Globus pallidus (tissue), 1 donor: ENCODE data around the gene RTN4RL1.
"Not testable (repeated sequence)": the region's sequence is repeated elsewhere in the genome, so short reads cannot be mapped to it uniquely, and the experiment has no call there.

Experiments
- DNase-seq: peaks from one replicate; pipeline ENCODE4 v3.0.0-alpha.2; 2015; ENCODE audit warnings: low spot score

Gene RTN4RL1

DNA sequence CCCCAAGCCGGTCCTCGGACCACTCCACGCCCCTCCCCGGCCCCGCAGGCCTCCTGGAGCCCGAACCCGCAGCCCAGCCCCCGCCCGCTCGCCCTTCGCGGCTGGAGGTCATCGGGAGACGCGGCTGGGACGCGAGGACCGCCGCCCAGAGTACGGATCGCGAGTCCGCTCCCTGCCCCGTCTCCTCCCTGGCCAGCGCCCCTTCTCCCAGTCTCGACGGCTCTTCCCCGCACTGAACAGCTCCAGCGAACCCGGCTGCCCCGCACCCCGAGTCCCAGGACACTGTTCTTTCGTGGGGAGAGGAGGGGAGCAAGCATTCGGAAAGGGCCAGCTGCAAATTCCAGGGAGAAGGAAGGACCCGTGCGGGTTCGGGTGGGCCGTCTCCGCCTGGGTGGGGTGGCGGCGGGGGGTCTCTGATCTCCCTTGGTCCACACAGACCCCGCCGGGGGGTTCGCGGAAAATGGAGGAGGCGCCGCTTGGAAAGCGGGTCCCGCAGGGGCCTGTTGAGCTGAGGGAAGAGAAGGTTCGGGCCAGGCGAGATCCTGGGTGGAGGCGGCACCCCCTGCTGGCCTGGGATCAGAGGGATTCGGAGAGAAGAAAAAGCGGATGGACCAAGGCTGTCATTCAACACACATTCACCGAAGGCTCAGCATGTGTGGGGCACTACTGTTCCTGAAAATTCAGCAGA, 632 bp upstream of the RTN4RL1 start:
- no peak for DNase-seq

DNA sequence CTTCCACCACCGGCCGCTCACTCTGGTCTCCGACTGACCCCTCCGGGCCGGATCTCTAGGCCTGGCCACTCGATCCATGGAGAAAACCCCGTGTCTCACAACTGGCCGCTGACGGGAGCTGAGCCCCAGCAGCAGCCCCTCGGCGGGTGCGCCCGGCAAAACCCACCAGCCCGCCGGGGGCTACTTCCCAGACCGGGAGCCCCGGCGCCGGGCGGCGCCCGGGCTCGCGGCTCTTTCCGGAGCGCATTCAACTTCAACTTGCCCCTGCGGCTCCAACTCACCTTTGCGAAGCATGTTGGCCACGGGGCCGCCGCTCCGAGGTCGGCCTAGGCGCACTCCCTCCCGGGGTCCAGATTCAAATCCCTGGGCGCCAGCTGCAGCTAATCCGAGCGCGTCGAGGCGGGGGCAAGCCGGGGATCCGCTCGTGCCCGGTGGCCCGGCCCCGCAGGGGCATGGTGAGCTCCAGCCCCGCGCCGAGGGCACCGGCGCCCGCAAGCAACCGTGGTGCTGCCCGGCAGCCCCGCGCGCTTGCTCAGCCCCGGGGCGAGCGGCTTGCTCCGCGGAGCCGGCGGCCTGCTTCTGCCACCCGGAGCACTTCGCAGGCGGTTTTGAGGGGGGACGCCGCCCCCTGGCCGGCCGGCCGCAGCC, 438 bp downstream of the RTN4RL1 start:
- DNase-seq: no peak

DNA sequence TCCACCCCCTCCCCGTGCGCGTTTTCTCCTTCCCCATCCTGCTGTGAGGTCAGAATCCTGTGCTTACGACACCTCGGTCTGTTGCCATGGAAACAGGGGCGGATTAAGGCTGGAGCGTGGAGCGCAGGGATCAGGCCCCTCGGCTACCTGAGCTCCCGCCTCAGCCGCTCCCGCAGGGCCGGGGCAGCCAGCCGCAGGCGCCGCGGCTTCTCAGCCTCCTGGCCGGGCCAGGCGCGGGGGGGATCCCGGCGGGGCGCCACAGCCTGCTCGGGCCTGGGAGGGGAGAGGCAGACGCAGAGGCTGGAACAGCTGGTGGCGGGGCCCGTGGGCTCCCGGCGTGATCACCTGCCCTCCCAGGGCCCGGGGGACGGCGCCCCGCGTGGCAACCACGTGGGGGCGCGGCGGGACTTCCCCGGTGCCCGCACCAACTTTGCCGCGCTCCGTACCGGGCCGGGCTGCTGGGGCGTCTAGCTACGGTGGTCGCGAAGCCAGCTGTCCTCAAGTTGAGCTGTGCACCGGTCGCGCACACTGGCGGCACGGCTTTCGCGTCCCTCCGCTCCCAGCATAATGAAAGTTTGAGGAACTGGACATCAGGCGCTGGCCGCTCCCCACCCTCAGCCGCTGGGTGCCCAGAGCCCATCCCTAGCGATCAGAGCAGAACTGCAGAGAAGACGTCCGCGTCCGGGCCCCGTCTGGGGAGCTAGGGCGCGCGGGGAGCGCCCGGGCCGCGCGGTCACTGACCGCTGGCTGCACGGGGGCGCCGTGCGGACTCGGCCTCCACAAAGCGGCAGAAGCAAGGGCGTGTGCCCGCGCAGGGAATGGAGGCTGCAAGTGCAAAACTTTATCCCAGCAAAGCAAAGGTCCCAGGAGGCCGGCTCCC, 1.2 kb downstream of the RTN4RL1 start:
- no peak for DNase-seq

DNA sequence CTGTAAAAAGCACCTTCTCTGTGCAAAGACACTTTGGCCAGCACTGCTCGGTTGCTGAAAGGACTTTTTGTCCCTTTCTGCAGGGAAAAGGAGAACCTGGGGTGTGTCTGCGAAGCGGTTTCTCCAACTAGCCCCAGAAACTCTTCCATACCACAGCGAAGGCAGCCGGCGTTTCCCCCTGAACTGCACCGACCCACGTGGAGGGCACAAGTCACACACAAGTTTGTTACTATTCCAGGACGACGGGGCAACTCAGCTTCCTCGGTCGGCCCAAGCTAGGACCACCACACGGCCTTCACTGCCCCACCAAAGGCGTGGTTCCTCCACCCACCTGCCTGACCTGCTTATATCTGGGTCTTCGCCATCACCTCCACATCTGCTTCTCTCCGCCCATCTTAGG, 1.9 kb downstream of the RTN4RL1 start:
- no peak for DNase-seq

- no peak for DNase-seq
These were observed 2.4 kb downstream of the RTN4RL1 start for GRCh38 chr17:2022647-2023240.

DNA sequence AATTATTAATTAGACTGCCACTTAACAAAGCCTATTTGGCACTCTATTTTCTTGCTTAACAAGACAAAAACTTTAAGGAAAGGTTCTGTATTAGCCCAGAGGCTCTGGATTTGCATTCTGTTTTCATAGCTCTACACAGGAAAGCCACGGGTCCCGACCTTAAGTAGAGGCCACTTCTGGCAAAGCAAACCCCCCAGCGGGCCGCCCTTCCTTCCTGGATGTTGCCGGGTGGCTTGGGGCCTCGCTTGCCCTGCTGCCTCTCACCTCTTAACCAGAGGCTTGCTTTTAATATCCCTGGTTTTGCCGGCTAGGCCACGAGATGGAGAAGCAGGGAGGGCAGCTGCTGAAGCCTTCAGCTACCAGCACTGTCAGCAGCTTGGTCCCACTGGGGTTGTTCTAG, 4.4 kb downstream of the RTN4RL1 start:
- no peak for DNase-seq

- DNase-seq: no peak
These were observed 5.4 kb downstream of the RTN4RL1 start for GRCh38 chr17:2019723-2020122.

DNA sequence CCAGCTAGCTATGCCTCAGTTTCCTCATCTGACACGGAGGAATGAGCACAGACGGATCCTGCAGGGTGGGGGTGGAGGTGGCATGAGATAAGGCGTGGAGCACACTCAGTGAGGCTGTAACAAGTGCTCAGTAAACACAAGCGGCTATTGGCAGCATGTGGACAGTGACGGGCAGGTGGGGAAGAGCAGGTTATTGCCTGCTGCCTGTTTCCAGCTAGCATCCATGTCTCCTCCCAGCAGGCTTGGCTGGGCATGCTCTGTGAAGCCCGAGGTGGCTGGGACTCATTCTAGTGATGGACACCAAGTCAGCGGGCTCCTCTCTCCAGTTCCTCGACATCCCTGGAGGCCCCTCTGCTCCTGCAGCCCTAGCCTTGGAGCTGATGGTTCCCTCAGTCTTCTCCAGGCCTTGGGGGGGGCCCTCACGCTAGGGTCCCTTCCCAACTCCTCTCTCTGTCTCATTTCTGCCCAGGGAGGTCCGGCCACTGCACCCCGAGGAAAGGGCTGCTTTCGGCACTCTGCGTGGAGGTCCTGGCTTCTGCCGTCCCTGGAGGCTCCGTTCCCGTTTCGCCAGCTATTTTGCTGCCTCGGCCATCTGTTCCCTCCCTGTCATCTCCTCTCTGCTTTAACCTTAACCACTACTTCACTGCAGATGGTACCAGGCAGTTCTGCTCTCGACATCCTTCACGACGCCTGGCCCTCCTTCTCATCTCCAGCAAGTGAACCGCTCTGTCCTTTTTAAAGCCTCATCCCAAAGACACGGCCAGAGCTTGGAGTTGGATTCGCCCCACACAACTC, 6.2 kb downstream of the RTN4RL1 start:
- DNase-seq: no peak

DNA sequence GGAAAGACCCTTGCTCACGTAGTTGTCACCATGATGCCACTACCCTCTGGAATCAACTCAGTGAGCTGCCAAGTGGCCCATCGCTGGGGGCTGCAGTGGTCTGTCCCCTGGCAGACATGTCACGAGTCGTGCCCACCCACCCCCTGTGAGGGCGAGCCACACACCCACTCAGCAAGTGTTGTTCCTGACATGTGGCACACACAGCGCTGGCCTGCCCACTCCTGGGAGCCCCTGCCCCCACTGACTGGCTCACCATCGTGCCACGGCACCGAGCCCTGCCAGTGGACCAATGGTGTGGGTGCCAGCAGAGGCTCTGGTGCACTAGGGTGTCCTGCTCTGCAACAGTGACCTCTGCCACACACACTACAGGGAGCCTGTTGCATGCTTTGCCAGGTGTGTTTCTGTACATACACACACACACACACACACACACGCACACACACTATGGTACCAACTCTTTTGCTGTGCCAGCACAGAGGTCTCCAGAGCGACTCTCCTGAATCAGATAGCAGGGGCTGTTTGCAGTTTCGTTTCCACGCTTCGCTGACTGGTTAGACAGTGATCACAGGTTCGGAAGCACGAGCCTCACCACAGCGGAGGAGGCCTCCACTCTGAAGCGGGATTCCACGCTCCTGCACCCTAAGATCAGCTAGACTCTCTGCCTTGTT, 7.7 kb downstream of the RTN4RL1 start:
- no peak for DNase-seq

DNA sequence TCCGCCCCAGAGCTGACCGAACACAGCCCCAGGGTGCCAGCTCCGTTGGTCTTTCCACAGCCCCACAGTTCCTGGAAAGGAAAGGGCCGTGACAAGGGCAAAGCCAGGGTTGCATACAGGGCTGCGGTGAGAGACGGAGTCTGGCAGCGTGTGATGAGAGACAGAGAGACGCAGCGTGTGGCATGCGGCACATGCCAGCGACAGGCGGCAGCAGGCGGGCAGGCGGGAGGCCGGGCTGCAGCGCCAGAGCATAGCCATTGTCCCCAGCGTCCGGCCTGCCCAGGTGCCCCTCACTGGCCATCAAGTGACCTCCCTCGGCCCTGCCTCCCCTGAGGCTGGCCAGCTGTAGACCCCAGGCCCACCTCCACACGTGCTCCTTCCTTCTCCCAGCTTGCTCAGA, 8.6 kb downstream of the RTN4RL1 start:
- DNase-seq: no peak

- DNase-seq: no peak
These were observed 9.8 kb downstream of the RTN4RL1 start for GRCh38 chr17:2015314-2015713.

DNA sequence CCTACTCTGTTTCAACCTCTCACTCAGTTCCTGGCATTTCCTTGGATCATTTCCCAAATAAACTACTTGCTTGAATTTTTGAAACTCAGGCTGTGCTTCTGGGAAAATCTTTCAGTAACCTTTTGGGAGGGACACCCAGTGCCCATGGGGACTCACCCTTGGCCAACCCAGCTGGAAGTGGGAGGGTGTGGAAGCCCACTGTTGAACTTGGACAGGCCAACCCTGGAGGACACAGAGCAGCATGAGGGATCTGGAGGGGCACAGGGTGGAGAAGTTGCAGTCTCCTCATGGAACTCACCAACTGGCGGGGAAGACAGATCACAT, 11.2 kb downstream of the RTN4RL1 start:
- no peak for DNase-seq

DNA sequence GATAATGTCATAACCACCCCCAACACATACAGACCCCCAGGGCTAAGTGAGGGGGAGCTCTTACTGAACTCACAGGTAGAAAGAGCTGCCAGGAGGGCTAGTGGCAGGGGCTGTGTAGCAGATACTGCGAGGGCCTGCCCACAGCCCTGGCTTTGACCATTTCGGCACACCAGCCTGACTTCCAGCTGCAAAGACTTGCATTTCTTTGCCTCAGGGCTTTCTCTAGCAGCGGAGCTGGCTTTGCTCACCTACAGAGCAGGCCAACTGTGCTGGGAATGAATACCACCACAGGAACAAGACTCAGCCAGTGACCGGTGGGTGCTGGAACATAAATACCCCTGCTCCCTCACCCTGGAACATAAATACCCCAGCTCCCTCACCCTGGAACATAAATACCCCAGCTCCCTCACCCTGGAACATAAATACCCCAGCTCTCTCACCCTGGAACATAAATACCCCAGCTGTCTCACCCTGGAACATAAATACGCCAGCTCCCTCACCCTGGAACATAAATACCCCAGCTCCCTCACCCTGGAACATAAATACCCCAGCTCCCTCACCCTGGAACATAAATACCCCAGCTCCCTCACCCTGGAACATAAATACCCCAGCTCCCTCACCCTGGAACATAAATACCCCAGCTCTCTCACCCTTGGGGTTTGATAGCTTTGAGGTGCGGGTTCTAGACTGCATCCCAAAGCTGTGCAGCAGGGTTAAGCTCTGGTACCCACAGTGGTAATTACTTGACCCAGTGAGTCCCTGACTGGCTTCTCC, 11.7 kb downstream of the RTN4RL1 start:
- DNase-seq: not testable (repeated sequence)

DNA sequence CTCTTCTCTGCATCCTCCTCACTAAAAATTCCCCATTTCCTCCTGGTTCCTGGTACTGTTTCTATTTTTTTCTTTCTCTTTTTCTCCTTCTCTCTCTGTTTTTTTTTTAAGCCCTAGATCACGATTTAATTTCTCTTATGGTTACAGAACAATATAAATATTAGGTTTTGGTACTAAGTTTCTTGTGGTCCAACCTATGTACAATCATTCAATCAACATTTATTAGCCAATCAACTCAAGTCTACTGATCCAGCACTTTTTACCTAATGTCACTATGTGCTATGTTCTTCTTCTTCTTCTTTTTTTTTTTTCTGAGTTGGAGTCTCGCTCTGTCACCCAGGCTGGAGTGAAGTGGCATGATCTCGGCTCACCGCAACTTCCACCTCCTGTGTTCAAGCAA, 12.6 kb downstream of the RTN4RL1 start:
- no peak for DNase-seq

DNA sequence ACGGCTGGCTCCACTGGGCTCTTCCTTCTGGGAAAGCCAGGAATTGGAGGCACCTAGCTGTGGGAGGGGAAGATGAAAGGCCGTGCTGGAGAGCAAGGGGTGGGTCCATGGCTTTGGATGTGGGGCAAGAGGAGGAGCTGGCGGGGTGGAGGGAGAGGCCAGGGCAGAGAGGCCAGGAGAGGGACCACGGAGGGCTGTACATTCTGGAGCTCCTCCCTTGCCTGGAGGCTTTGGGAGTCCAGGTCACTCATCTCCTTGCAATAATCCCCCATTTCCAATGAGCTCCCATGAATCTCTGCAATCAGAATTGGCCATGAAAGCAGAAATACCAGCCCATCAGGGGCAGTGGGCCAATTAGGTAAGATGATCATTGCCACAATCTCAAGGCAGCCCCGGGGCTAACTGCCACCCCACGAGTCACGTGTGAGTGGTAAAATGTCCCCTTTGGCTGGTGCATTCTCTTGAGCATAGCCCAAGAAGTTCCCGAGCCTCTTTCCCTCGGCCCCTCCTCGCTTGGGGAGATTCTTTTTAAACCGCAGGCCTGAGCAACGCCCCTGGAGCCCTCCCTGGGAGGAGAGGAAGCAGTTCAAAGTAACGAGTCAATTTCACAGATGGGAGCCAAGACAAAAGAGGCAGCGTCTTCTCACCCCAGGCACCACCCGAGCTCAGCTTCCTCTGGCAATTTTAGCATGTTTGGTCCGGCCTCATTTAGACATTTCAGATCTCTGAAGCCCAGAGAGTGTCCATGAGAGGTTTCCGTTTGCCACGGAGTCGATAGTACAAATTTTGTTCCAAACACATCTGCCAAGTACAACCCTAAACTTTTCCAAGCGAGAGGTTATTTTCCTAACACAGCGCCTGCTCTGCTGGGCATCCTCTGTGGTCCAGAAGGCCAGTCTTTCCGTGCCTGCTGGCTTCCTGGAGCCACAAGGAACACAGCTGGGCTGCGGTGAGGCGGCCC, 13.4 kb downstream of the RTN4RL1 start:
- no peak for DNase-seq

DNA sequence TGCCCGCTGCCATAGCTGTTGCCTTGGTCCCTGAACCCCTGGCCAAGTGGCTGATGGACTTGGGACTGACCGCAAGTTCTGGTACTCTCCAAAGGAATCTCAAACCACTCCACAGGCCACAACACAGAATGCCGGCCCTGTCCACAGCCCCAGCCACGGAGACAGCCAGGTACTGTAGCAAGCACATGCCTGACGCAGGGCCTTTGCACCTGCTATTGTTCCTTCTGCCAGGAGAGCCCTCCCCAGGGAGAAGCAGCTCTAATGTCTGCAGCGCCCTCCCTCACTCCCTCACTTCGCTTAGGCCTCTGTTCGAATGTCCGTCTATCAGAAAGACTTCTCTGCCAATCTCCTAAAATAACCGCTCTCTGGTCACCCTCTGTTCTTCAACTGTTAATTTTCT, 15.4 kb downstream of the RTN4RL1 start:
- DNase-seq: no peak

DNA sequence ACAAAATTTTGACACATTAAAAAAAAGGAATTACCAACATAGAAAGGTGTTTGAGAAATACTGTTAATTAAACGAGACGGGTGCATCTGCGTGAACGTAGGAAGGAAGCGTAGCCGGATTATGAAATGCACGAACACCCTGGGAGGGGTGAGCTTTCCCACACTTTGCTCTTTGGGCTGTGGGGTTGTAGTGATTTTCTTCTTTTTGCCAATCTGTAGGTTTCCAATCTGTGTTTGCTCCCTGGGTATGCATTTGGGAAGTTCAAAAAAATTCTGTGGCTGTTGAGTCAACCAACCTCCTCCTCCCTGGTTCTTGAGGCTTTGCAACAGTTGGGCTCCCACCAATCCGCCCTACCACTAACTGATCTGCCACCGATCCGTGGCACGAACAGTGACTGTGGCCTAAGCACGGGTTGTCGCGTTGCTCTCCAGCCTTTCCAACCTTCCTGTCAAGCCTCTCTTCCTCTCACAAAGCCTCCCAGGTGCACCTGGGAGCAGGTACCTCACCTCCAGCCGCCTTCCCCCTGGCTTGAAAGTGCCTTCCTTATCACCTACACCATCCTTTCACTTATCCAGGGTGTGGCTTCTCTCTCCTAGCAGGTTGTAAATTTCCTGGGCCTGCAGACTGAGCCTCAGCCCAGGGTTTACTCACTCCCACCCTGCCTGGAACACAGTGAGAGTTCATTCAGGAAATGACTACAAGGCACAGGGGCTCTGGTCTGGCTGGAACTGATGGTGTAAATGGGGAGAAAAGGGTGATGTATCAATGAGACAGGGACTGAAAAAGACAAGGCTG, 16.6 kb downstream of the RTN4RL1 start:
- no peak for DNase-seq

GRCh38 chr17:2004435-2004952, 20.6 kb downstream of the RTN4RL1 start:
- DNase-seq: no peak
